CD4-positive, alpha-beta T cell treated with Interleukin-6 for 4 hours (primary cell): ENCODE measurements around the gene ATCAY.
A peak's percentile ranks its signal among the peaks of the same experiment; 100 is the strongest.
"Not testable (repeated sequence)": the region's sequence is repeated elsewhere in the genome, so short reads cannot be mapped to it uniquely, and the experiment has no call there.

ENCODE experiments used
- DNase-seq: peaks from one replicate; pipeline ENCODE4 v3.0.0-alpha.2; 2020; ENCODE audit warnings: mixed read lengths

The ATCAY gene

GRCh38 chr19:3857449-3858003 lies 23.0 kb upstream of the ATCAY start:
- no peak for DNase-seq

DNA sequence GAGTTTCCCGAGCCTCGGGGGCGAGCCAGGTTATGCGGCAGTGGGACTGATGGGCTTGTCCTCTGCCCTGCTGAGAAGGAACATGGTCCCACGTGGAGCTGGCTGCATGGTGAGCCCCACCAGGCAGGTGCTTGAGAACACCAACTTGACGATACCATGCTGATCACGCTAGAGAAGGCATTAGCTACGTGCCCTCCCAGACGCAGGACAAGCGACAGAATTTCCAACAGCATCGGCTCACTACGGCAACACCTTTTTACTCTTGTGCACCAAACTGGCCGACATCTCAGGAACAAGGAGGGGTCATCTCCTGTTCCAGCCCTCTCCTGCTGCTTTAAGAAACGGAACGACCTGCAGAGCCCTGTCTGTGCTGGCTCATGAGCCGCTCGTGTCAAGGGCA lies 20.0 kb upstream of the ATCAY start:
- DNase-seq = no peak

- DNase-seq = no peak
These were observed 17.5 kb upstream of the ATCAY start for GRCh38 chr19:3862826-3863500.

- no peak for DNase-seq
These were observed 16.8 kb upstream of the ATCAY start for GRCh38 chr19:3863648-3864047.

DNA sequence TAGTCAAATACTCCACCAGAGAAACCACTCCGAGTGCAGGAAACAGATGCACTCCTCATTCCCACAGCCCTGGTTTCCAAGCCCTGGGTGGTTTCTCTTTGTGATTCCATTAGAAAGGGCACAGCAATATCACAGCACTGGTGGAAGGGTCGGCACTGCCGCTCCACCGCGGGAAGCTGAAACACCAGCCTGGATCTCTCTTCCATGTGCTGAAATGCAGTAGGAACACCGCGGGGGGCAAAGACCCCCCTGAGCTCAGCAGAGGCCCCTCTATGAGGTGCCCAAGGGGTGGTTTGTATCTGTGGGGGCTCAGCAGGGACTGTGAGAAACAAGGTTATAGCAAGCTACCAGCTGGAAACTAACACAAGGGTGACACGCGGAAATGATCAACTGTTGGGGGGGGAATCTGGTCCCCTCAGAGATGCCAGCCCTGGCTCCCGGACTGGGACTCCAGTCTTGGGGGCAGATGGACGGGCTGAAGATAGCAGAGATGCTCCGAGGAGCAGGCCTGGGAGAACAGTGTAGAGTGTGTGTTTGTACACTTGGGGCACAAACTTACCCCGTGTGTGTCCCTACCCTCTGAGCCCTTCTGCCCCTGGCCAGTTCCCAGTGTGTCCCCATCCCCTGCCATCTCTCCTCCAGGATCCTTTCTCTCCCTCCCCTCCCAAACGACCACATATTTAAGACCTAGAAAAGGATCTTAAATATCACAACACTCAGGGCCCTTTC lies 13.4 kb upstream of the ATCAY start:
- DNase-seq = no peak

GRCh38 chr19:3867971-3868769 lies 12.3 kb upstream of the ATCAY start:
- no peak for DNase-seq

- DNase-seq = peak; percentile 23
These were observed 11.6 kb upstream of the ATCAY start, which contains the start of gene ZFR2 for GRCh38 chr19:3868770-3869456. ZFR2 (minus strand) TSS chr19:3869038; CDS start chr19:3869017, 21 bp downstream.

- no peak for DNase-seq
These were observed 7.3 kb upstream of the ATCAY start for GRCh38 chr19:3873151-3873550.

- not testable (repeated sequence) for DNase-seq
These were observed 5.8 kb upstream of the ATCAY start for GRCh38 chr19:3874695-3875094.

GRCh38 chr19:3879656-3880055 lies 829 bp upstream of the ATCAY start:
- no peak for DNase-seq

DNA sequence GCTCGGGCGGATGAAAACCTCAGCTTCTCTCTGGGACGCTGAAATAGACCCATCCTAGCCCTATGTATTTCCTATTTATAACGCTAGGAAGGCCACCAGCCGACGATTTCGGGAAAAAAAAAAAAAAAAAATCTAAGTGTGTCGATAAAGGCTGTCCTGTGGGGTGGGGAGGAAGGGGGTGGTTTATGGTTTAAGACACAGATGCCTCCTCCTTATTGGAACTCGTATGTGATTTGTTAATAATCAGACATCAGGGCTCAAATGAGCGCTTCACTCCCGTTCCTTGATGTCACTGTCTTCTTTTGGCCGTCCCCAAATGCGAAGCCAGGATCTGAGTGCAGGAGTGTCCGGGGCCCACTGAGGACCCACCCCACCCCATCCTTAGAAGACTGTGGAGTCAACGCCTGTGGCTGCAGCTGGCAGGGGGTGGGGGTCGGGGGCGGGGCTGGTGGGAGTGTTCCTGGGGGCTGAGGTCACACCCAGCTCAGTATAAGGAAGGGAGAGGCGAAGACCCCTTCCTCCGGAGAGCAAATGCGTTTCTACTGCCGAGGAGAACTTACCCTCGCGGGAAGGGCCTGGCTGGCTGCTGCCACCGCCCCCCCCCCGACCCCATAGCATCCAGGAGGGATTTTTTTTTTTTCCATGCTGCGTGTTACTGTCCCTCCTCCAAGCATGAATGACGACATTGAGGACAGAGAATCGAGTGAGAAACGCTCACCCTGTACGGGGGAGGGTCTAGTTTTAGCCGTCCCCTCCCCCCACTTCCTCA lies 971 bp downstream of the ATCAY start:
- DNase-seq = no peak

- no peak for DNase-seq
These were observed 1.5 kb downstream of the ATCAY start for GRCh38 chr19:3882041-3882384.

- DNase-seq = no peak
These were observed 10.1 kb downstream of the ATCAY start for GRCh38 chr19:3890591-3890990.

DNA sequence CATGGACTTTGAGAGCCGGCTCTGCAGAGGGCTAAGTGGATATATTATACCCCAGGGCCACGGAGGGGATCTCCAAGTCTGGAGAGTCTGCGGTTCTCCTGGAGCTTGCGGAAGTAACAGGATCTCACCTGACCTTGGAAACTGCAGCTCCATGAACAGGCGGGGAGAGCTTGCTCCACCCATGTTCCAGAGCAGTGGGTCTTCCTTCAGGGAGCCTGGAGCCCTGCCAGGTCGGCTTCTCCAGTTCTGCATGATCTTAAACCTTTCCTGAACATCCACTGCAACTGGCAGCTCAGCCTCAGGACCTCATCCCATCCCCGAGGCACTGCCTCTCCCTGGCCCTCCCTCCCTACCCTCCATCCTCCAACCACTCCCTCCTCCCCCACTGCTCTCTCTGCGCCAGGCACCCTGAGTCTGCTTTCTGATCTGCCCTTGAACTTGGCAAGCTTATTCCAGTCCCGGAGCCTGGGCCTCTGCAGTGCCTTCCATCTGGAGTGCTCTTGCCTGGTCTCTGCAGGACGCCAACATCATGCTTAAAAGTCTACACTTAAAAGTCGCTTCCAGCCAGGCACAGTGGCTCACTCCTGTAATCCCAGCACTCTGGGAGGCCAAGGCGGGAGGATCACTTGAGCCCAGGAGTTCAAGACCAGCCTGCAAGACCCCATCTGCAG lies 13.2 kb downstream of the ATCAY start:
- DNase-seq = no peak

DNA sequence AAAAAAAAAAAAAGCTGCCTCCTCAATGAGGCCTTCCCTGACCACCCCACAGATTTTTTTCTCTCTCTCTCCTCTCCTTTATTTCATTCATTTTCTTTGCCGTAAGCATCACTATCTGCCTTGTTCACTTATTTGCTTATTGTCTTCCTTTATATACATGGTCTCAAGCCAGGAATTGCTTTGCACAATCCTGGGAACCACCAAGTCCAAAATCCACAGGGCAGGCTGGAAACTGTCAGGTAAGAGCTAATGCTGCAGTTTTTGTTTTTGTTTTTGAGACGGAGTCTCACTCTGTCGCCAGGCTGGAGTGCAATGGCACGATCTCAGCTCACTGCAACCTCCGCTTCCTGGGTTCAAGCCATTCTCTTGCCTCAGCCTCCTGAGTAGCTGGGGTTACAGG lies 14.5 kb downstream of the ATCAY start:
- DNase-seq = not testable (repeated sequence)

- no peak for DNase-seq
These were observed 15.3 kb downstream of the ATCAY start for GRCh38 chr19:3895788-3896187.

DNA sequence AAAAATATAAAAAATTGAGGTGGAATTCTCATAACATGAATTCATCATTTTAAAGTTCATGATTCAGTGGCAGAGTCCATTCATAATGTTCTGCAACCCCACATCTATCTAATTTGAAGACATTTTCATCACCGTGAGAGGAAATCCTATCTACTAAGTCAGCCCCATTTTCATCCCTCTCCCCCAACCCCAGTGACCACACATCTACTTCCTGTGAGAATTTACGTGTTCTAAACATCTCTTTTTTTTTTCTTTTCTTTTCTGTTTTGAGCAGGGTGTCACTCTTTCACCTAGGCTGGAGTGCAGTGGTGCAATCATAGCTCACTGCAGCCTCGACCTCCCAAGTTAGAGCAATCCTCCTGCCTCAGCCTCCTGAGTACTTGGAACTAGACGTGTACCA lies 17.5 kb downstream of the ATCAY start:
- DNase-seq = no peak

GRCh38 chr19:3898426-3898825 lies 17.9 kb downstream of the ATCAY start:
- DNase-seq = no peak

- no peak for DNase-seq
These were observed 19.2 kb downstream of the ATCAY start for GRCh38 chr19:3899531-3900294.

DNA sequence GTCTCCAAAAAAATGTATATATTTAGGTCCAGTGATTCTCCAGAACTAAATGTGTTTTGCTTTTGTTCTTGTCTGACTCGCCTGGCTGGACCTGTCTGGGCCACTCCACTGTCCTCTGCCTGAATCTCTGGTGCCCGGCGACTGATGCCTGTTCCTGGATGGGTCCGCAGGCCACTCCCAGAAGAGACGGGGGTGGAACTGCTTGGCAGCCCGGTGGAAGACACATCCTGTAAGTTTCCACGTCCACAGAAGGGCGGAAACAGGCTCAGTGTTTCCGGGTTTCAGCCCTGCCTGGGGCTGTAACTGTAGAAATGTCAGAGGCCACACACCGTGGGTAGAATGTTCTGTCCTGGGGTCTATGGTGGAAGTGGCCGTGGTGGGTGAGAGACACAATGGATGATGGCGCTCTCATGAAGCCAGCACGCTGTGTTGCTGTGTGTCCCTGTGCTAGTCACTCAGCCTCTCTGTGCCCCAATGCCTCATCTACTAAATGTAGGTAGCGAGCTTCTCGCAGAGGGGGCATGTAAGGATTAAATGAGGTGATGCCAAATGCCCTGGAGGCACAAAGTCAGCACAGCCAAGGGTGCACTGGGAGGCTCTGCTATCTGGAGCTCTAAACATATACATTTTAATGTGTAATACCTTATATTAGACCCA lies 22.0 kb downstream of the ATCAY start:
- DNase-seq = no peak
